Stimulated activated CD8-positive, alpha-beta memory T cell treated with anti-CD3 and anti-CD28 coated beads, Interleukin-12 subunit alpha, Interleukin-12 subunit beta, amount 100 ng/mL, for 4 hours (primary cell): ENCODE results near the gene SMTNL2.
"Not testable (repeated sequence)": the region's sequence is repeated elsewhere in the genome, so short reads cannot be mapped to it uniquely, and the experiment has no call there.

Source experiments
- DNase-seq: peaks from one replicate; pipeline ENCODE4 v3.0.0-alpha.2; 2020; ENCODE audit warnings: low read depth

Gene SMTNL2

GRCh38 chr17:4602041-4602440, 17.7 kb downstream of the SMTNL2 start:
- no peak for DNase-seq

GRCh38 chr17:4604111-4604644, 19.8 kb downstream of the SMTNL2 start:
- no peak for DNase-seq

- not testable (repeated sequence) for DNase-seq
Observed at GRCh38 chr17:4604736-4605135, 20.4 kb downstream of the SMTNL2 start.

GRCh38 chr17:4605826-4606225, 21.5 kb downstream of the SMTNL2 start:
- DNase-seq: no peak

- no peak for DNase-seq
Observed at GRCh38 chr17:4607261-4607741, 23.0 kb downstream of the SMTNL2 start.

- DNase-seq: no peak
Observed at GRCh38 chr17:4607773-4608187, 23.5 kb downstream of the SMTNL2 start.

GRCh38 chr17:4609761-4610160, 25.4 kb downstream of the SMTNL2 start:
- no peak for DNase-seq

GRCh38 chr17:4610162-4610561, 25.8 kb downstream of the SMTNL2 start:
- DNase-seq: no peak

GRCh38 chr17:4610656-4611055, 26.3 kb downstream of the SMTNL2 start:
- DNase-seq: no peak

- DNase-seq: no peak
Observed at GRCh38 chr17:4616476-4616875, 32.1 kb downstream of the SMTNL2 start.

GRCh38 chr17:4617090-4617489, 32.8 kb downstream of the SMTNL2 start:
- no peak for DNase-seq

GRCh38 chr17:4617590-4618351, 33.4 kb downstream of the SMTNL2 start:
- no peak for DNase-seq

- DNase-seq: no peak
Observed at GRCh38 chr17:4620531-4621101, 36.3 kb downstream of the SMTNL2 start.

GRCh38 chr17:4622375-4622774, 38.0 kb downstream of the SMTNL2 start:
- DNase-seq: no peak

- DNase-seq: no peak
Observed at GRCh38 chr17:4623249-4623648, 38.9 kb downstream of the SMTNL2 start.

- not testable (repeated sequence) for DNase-seq
Observed at GRCh38 chr17:4624451-4624911, 40.2 kb downstream of the SMTNL2 start.

GRCh38 chr17:4625181-4625617, 40.9 kb downstream of the SMTNL2 start:
- no peak for DNase-seq

GRCh38 chr17:4626734-4627256, 42.5 kb downstream of the SMTNL2 start:
- DNase-seq: no peak

GRCh38 chr17:4631431-4631830, 47.1 kb downstream of the SMTNL2 start:
- DNase-seq: no peak

GRCh38 chr17:4631836-4632580, 47.7 kb downstream of the SMTNL2 start:
- DNase-seq: no peak

GRCh38 chr17:4632581-4632920, 48.2 kb downstream of the SMTNL2 start:
- DNase-seq: no peak

- no peak for DNase-seq
Observed at GRCh38 chr17:4633643-4634042, 49.3 kb downstream of the SMTNL2 start.
